ENCODE measurements around the gene YY1AP1. TPM values are rescaled to one million over a fixed set of nuclear protein-coding genes. Genes with fewer than 3 reads are reported as not detected.
"Not testable (repeated sequence)": the region's sequence is repeated elsewhere in the genome, so short reads cannot be mapped to it uniquely, and the experiment has no call there.

YY1AP1 gene
- total and polyA plus RNA-seq, 9 donors: 43.4 to 156 (median 106) TPM

GRCh38 chr1:155640367-155640766, 48.2 kb downstream of the YY1AP1 start:
- intact Hi-C loops (cut with DNase I): no loop called here
- DNase-seq: no peak
- TF ChIP-seq POLR2A (IDR thresholded peaks at IDR 0.05) (no peak), CTCF (IDR thresholded peaks at IDR 0.05) (no peak), EP300 (IDR thresholded peaks at IDR 0.05) (no peak)

DNA sequence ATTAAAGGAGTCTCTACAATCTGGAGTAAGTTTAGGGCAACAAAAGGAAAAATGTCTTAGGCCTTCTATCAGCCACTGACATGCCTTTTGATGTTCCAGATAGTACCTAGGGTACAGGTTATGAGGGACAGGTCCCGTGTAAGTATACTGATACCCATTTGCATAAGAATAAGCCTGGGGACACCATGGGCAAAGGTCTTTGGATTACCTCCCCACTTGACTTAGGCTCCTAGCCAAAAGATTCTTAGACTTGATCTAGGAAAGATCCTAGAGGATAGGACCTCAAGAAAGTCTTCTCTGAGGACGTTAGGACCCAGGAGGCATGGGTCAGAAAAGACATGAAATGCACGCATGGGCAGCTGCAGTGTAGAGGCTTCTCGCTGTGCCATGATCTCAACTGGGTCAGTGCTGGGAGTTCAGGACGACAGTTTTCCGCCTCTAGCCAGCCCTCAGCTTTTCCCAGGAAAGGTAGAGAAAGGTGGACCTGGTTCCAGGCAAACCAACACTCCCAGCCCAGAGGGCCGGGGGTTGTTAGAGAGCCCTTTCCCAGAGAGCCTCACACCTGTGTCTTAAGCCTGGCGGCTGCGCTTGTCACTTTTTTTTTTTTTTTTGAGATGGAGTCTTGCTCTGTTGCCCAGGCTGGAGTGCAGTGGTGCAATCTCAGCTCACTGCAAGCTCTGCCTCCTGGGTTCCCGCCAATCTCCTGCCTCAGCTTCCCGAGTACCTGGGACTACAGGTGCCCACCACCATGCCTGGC, 52.0 kb downstream of the YY1AP1 start:
- Histone ChIP-seq H3K27ac (no peak overlapping the region), H3K36me3 (no peaks in the 10 kb centered on the region), H3K4me1 (ENCODE audit: insufficient read depth) (no peaks in the 10 kb centered on the region), H3K4me3 (no peak overlapping the region), H3K9me3 (no peaks in the 10 kb centered on the region), H3K27me3 (no peaks in the 10 kb centered on the region)
- 88 to 90% (median 88%) methylated on average over 11 of the region's 11 CpGs for WGBS, 3 donors
- intact Hi-C loops (cut with DNase I): no loop called here
- DNase-seq: no peak
- TF ChIP-seq POLR2A (IDR thresholded peaks at IDR 0.05) (no peak), CTCF (IDR thresholded peaks at IDR 0.05) (no peak), EP300 (IDR thresholded peaks at IDR 0.05) (no peak)

More at GRCh38 chr1:155640367-155640766, 48.2 kb downstream of the YY1AP1 start:
- no peaks in the 10 kb centered on the region for H3K4me1 ChIP-seq (ENCODE audit: insufficient read depth)
- H3K27me3 ChIP-seq: no peaks in the 10 kb centered on the region
- no peak overlapping the region for H3K27ac ChIP-seq
- H3K36me3 ChIP-seq: no peaks in the 10 kb centered on the region
- H3K4me3 ChIP-seq: no peak overlapping the region
- H3K9me3 ChIP-seq: no peaks in the 10 kb centered on the region

DNA sequence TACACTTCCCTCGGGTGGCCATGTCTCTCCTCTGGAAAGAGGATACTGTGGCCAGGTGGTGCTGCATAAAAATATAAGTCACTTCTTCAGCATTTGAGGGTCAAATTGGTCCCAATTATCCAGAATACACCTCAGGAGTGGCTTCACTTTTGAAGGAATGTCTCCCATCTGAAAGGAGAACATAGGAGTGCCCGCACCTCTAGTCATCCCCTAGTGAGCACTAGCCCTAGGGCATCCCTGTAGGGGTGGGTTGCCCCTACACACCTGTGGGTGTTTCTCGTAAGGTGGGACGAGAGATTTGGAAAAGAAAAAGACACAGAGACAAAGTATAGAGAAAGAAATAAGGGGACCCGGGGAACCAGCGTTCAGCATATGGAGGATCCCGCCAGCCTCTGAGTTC, 62.1 kb downstream of the YY1AP1 start:
- H3K36me3 ChIP-seq; H3K27ac ChIP-seq; DNase-seq; H3K4me1 ChIP-seq (ENCODE audit: insufficient read depth); H3K9me3 ChIP-seq; H3K4me3 ChIP-seq; H3K27me3 ChIP-seq; intact Hi-C loops (cut with DNase I): not testable (repeated sequence)
- WGBS, 3 donors: 72 to 96% (median 87%) methylated on average over 4 to 6 of the region's 7 CpGs

GRCh38 chr1:155623357-155623756, 65.2 kb downstream of the YY1AP1 start:
- no peaks in the 10 kb centered on the region for H3K36me3 ChIP-seq
- TF ChIP-seq POLR2A (IDR thresholded peaks at IDR 0.05): no peak
- TF ChIP-seq CTCF (IDR thresholded peaks at IDR 0.05): no peak
- TF ChIP-seq EP300 (IDR thresholded peaks at IDR 0.05): no peak
- no peaks in the 10 kb centered on the region for H3K9me3 ChIP-seq
- no peaks in the 10 kb centered on the region for H3K27me3 ChIP-seq
- H3K4me1 ChIP-seq (ENCODE audit: insufficient read depth): no peaks in the 10 kb centered on the region
- 47 to 60% (median 55%) methylated on average over 1 of the region's 1 CpG for WGBS, 3 donors
- intact Hi-C loops (cut with DNase I): no loop called here
- H3K27ac ChIP-seq: no peak overlapping the region
- no peak for DNase-seq
- H3K4me3 ChIP-seq: no peak overlapping the region

DNA sequence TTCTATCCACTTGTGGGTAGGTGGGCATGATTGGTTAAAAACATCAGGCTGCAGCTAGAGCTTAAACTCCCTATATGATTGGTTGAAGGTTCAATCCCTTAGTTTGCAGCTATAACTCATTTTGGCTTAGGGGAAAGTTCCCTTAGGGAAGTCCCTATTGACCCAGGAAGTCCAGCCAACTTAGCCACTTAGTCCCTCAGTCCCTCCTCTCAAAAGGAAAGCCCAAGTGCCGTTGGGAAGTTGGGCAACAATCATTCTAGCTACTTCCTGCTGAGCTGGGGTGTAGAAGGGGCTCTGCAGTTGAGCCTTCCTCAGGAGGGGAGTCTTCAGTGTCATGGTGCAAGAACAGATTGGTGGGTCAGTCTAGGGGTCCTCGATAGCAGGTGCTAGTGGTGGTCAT, 66.4 kb downstream of the YY1AP1 start:
- no peaks in the 10 kb centered on the region for H3K36me3 ChIP-seq
- no peak for TF ChIP-seq CTCF (IDR thresholded peaks at IDR 0.05)
- no peak for TF ChIP-seq POLR2A (IDR thresholded peaks at IDR 0.05)
- TF ChIP-seq EP300 (IDR thresholded peaks at IDR 0.05): no peak
- intact Hi-C loops (cut with DNase I): no loop called here
- H3K4me3 ChIP-seq: no peak overlapping the region
- 79 to 84% (median 83%) methylated on average over 2 of the region's 2 CpGs for WGBS, 3 donors
- H3K4me1 ChIP-seq (ENCODE audit: insufficient read depth): no peaks in the 10 kb centered on the region
- no peaks in the 10 kb centered on the region for H3K9me3 ChIP-seq
- no peaks in the 10 kb centered on the region for H3K27me3 ChIP-seq
- no peak for DNase-seq
- H3K27ac ChIP-seq: no peak overlapping the region

- H3K27ac ChIP-seq; H3K9me3 ChIP-seq; intact Hi-C loops (cut with DNase I); DNase-seq; H3K36me3 ChIP-seq; H3K4me3 ChIP-seq; H3K27me3 ChIP-seq; H3K4me1 ChIP-seq (ENCODE audit: insufficient read depth): not testable (repeated sequence)
- 60% methylated on average over 1 of the region's 2 CpGs; no CpG with 5 or more reads in 2 of the 3 donors for WGBS, 3 donors
Measured at GRCh38 chr1:155613226-155613625, 75.3 kb downstream of the YY1AP1 start.

DNA sequence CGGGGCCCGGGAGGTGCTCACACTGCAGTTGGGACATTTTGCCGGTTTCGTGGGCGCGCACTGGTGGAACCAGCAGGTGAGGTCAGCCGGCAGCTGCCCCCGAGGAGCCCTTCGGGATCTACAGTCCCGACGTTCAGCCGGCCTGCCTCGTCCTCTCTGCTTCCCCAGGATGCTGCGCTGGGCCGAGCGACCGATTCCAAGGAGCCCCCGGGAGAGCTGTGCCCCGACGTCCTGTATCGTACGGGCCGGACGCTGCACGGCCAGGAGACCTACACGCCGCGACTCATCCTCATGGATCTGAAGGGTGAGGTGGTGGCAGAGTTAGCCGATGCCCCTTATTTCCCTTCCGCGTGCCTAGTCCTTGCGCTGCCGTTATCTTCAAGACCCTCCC, 78.3 kb downstream of the YY1AP1 start:
- H3K27ac ChIP-seq; H3K9me3 ChIP-seq; H3K36me3 ChIP-seq; intact Hi-C loops (cut with DNase I); DNase-seq; H3K27me3 ChIP-seq; H3K4me1 ChIP-seq (ENCODE audit: insufficient read depth): not testable (repeated sequence)
- WGBS, 3 donors: 0% methylated on average over 2 to 5 of the region's 33 CpGs; no CpG with 5 or more reads in 1 of the 3 donors
- peak overlapping the region; percentile 36 for H3K4me3 ChIP-seq
